Measurements from ENCODE around the gene ARHGDIG. TPM values are rescaled to one million over a fixed set of nuclear protein-coding genes. Genes with fewer than 3 reads are reported as not detected.

Gene ARHGDIG
- total RNA-seq, 4 donors from 2014 or later = not detected

DNA sequence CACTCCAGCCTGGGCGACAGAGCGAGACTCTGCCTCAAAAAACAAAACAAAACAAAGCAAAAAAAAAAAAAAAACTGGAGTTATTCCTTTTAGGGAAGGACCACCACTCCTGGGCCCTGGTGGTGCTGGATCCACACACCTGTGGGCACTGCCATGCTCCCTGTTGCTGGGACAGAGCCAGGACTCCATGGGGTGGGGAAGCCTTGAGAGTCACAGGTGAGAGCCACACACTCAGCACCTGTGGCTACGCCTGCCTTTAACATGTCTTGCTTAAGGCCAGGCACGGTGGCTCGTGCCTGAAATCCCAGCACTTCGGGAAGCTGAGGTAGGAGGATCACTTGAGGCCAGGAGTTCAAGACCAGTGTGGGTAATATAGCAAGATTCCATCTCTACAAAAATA, 20.8 kb downstream of the ARHGDIG start:
- WGBS, 2 donors = 91 to 92% methylated on average over 6 of the region's 6 CpGs
- Histone ChIP-seq H3K4me3 (no peak overlapping the region), H3K36me3 (peaks cover 0 to 82% (median 21%) of the 10 kb centered on the region in 3 donors), H3K27ac (no peak overlapping the region), H3K27me3 (no peaks in the 10 kb centered on the region), H3K9me3 (no peaks in the 10 kb centered on the region), H3K4me1 (no peaks in the 10 kb centered on the region)
- no peak for DNase-seq (ENCODE audit: low spot score in 2 of 2)
- TF ChIP-seq POLR2A (IDR thresholded peaks at IDR 0.05) (no peak), EP300 (IDR thresholded peaks at IDR 0.05) (no peak)
- TF ChIP-seq, protein P1, sequence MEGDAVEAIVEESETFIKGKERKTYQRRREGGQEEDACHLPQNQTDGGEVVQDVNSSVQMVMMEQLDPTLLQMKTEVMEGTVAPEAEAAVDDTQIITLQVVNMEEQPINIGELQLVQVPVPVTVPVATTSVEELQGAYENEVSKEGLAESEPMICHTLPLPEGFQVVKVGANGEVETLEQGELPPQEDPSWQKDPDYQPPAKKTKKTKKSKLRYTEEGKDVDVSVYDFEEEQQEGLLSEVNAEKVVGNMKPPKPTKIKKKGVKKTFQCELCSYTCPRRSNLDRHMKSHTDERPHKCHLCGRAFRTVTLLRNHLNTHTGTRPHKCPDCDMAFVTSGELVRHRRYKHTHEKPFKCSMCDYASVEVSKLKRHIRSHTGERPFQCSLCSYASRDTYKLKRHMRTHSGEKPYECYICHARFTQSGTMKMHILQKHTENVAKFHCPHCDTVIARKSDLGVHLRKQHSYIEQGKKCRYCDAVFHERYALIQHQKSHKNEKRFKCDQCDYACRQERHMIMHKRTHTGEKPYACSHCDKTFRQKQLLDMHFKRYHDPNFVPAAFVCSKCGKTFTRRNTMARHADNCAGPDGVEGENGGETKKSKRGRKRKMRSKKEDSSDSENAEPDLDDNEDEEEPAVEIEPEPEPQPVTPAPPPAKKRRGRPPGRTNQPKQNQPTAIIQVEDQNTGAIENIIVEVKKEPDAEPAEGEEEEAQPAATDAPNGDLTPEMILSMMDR (IDR thresholded peaks at IDR 0.05) = no peak

DNA sequence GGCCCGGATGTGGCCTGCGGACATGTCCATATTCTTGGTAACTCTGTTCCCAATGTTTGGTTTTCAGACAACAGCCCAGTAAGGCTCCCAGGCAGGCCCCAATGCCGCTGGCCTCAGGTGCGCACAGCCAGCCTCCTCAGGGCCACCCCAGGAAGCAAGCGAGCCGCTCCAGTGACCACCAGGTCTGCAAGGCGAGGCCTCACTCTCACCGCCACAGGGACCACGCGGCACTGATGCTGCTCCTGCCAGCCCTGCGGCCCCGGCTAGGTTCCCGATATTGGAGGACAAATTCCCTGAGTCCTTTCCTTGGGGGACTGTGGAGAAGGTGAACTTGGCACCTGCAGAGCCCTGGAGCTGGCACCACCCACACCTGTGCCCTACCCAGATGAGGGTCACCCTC, 21.6 kb downstream of the ARHGDIG start:
- TF ChIP-seq, protein P1 (IDR thresholded peaks at IDR 0.05) = no peak
- TF ChIP-seq POLR2A (IDR thresholded peaks at IDR 0.05) = no peak
- TF ChIP-seq EP300 (IDR thresholded peaks at IDR 0.05) = no peak
- 89 to 98% methylated on average over 4 to 10 of the region's 13 CpGs for WGBS, 2 donors

DNA sequence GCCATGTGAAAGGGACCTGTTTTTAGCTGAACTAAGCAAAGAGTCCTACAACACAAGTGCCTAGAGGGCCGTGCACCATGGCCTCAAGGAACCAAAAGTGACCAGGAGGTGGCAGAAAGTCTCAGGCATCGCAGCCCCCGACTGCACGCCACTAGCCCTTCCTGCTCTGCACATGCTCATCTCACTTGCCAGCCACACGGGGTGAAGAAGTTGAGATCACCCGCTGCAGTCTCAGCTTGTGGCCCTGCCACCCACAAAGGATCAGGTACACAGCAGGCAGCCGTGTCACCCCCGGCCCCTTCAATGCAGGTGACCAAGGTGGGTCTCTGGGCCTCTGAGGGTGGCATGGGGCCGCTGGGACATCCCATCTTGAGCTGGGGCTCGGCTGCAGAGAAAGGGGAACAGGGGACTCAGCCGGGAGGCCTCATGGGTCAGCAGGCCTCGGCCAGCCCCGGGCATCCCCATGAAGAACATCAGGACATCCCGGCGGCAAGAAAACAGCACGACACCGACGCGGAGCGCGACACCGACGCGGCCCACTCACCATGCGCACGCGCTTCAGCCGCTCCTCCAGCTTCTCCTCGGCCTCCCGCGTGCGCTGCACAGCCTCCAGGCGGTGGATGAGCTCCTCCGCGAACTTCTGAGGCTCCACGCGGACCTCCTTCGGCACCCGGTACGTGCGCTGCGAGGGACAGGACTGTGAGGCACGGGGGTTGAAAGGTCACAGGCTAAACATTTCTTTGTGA, 23.5 kb downstream of the ARHGDIG start:
- 85% methylated on average over 35 to 43 of the region's 43 CpGs for WGBS, 2 donors
- Histone ChIP-seq H3K9me3 (no peaks in the 10 kb centered on the region), H3K27me3 (no peaks in the 10 kb centered on the region)

More for the DNA sequence above, 21.6 kb downstream of the ARHGDIG start:
- no peaks in the 10 kb centered on the region for H3K9me3 ChIP-seq
- H3K27me3 ChIP-seq = no peaks in the 10 kb centered on the region
- H3K4me3 ChIP-seq = no peak overlapping the region
- H3K36me3 ChIP-seq = peaks cover 0 to 82% (median 17%) of the 10 kb centered on the region in 3 donors
- no peak for DNase-seq (ENCODE audit: low spot score in 2 of 2)
- no peaks in the 10 kb centered on the region for H3K4me1 ChIP-seq
- no peak overlapping the region for H3K27ac ChIP-seq

DNA sequence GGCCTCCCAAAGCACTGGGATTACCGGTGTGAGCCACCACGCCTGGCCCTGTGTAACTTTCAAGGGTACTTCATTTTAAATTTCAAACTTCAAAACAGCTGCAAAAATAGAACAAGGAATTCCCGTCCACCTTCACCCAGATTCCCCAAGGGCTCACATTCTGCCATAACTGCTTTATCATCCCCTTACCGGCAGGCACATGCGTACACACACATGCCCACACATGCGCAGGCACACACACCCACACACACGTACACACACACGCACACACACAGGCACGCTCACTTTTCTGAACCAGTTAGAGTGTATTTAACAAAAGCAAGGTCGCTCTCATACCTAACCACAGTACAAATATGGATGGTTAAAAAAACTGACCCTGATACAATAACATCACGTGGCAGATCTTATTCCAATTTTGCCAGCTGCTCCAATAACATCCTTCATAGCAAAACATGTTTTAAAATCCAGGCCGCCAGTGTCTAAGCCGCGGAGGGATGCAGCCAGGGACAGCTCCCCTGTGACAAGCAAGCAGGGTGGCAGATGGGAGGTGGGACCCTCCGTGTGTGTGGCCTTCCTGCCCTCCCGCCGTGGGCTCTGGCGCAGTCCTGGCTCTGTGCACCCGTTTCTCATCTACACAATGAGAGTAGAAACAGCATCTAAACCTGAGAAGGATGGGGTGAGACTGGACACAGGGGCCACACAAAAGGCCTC, 25.7 kb downstream of the ARHGDIG start:
- H3K4me1 ChIP-seq = no peaks in the 10 kb centered on the region
- H3K9me3 ChIP-seq = no peaks in the 10 kb centered on the region
- no peak overlapping the region for H3K4me3 ChIP-seq
- H3K27ac ChIP-seq = no peak overlapping the region
- WGBS, 2 donors = 73 to 76% methylated on average over 14 to 19 of the region's 19 CpGs
- no peaks in the 10 kb centered on the region for H3K27me3 ChIP-seq
- DNase-seq (ENCODE audit: low spot score in 2 of 2) = no peak
- TF ChIP-seq, protein P1 (IDR thresholded peaks at IDR 0.05) = no peak
- TF ChIP-seq EP300 (IDR thresholded peaks at IDR 0.05) = no peak
- no peak for TF ChIP-seq POLR2A (IDR thresholded peaks at IDR 0.05)
- H3K36me3 ChIP-seq = peaks cover 0 to 90% (median 16%) of the 10 kb centered on the region in 3 donors

More for the DNA sequence above, 23.5 kb downstream of the ARHGDIG start:
- Histone ChIP-seq H3K36me3 (peaks cover 0 to 82% (median 16%) of the 10 kb centered on the region in 3 donors), H3K4me1 (no peaks in the 10 kb centered on the region), H3K4me3 (no peak overlapping the region), H3K27ac (no peak overlapping the region)
- TF ChIP-seq EP300 (IDR thresholded peaks at IDR 0.05) = no peak
- no peak for TF ChIP-seq POLR2A (IDR thresholded peaks at IDR 0.05)
- TF ChIP-seq, protein P1 (IDR thresholded peaks at IDR 0.05) = no peak
- no peak for DNase-seq (ENCODE audit: low spot score in 2 of 2)

DNA sequence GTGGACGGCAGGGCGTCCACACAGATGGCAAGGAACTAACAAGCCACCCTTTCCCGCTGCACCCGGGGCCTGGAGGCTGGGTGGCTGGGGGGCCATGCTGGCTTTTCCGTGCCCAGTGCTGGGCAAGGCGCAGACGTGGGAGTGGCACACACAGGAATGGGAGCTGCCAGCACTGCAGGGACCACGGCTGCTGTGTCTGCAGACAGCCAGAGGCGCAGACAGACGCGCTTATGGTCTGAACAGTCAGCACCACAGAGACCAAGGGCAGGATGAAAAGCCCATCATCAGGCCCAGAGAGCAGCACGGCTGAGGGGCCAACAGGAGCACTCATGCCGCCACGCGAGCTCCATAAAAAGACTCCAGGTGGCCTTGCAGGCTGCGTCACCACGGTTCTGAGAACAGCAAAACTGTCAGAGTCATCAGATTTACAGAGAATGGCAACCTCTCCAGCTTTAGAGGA, 26.6 kb downstream of the ARHGDIG start:
- no peaks in the 10 kb centered on the region for H3K4me1 ChIP-seq
- H3K36me3 ChIP-seq = peaks cover 0 to 94% (median 13%) of the 10 kb centered on the region in 3 donors
- H3K9me3 ChIP-seq = no peaks in the 10 kb centered on the region
- TF ChIP-seq, protein P1 (IDR thresholded peaks at IDR 0.05) = no peak
- TF ChIP-seq POLR2A (IDR thresholded peaks at IDR 0.05) (no peak), EP300 (IDR thresholded peaks at IDR 0.05) (no peak)
- no peak overlapping the region for H3K4me3 ChIP-seq
- WGBS, 2 donors = 76 to 84% methylated on average over 14 to 17 of the region's 17 CpGs
- H3K27me3 ChIP-seq = no peaks in the 10 kb centered on the region
- DNase-seq (ENCODE audit: low spot score in 2 of 2) = no peak
- no peak overlapping the region for H3K27ac ChIP-seq
